Endodermal cell (in vitro differentiated cells): ENCODE results near the gene KLHL15. TPM values are rescaled to one million over a fixed set of nuclear protein-coding genes. Genes with fewer than 3 reads are reported as not detected.

Experiments used
- DNase-seq: peaks from one replicate; pipeline ENCODE4 v3.0.0-alpha.2; 2017
- H3K27ac ChIP-seq: 2 replicates; pipeline ENCODE4 v1.5.1; 2013; ENCODE audit warnings: mild to moderate bottlenecking, low read depth, low read length, moderate library complexity
- H3K27me3 ChIP-seq: 2 replicates; pipeline ENCODE4 v1.6.1; 2013; ENCODE audit warnings: mild to moderate bottlenecking, low read length, moderate library complexity; ENCODE audit not compliant: insufficient read depth, control insufficient read depth, poor library complexity, severe bottlenecking
- H3K36me3 ChIP-seq: 2 replicates; pipeline ENCODE4 v1.7.0; 2013; ENCODE audit warnings: mild to moderate bottlenecking, low read length, moderate library complexity; ENCODE audit not compliant: control insufficient read depth, insufficient read depth
- H3K4me1 ChIP-seq: one replicate; pipeline ENCODE4 v1.7.0; 2013; ENCODE audit warnings: low read length; ENCODE audit not compliant: control insufficient read depth, insufficient read depth
- H3K4me3 ChIP-seq: 2 replicates; pipeline ENCODE4 v1.5.1; 2013; ENCODE audit warnings: mild to moderate bottlenecking, low read length, moderate library complexity
- H3K9ac ChIP-seq: 2 replicates; pipeline ENCODE4 v1.6.1; 2013; ENCODE audit warnings: mild to moderate bottlenecking, low read length, moderate library complexity; ENCODE audit not compliant: poor library complexity, severe bottlenecking; ENCODE audit errors: extremely low read depth
- H3K9me3 ChIP-seq: 2 replicates; pipeline ENCODE4 v1.6.1; 2013; ENCODE audit warnings: mild to moderate bottlenecking, low read length, moderate library complexity; ENCODE audit not compliant: control insufficient read depth
- H3K27ac Mint-ChIP-seq: 2 replicates; pipeline ENCODE4 v1.8.0; 2020; ENCODE audit warnings: mixed read lengths
- H3K27me3 Mint-ChIP-seq: 2 replicates; pipeline ENCODE4 v1.8.0; 2021; ENCODE audit warnings: mild to moderate bottlenecking, mixed read lengths; ENCODE audit not compliant: insufficient read depth
- H3K36me3 Mint-ChIP-seq: 2 replicates; pipeline ENCODE4 v1.8.0; 2020; ENCODE audit warnings: low read depth, mixed read lengths
- H3K4me1 Mint-ChIP-seq: 2 replicates; pipeline ENCODE4 v1.8.0; 2020; ENCODE audit warnings: mixed read lengths
- H3K4me3 Mint-ChIP-seq: 2 replicates; pipeline ENCODE4 v1.8.0; 2020; ENCODE audit warnings: mild to moderate bottlenecking, moderate library complexity, mixed read lengths
- H3K9me3 Mint-ChIP-seq: 2 replicates; pipeline ENCODE4 v1.8.0; 2020; ENCODE audit warnings: mild to moderate bottlenecking, mixed read lengths
- CTCF ChIP-seq: fragments of 200-600 bp; sonication (generic); conservative IDR thresholded peaks from 2 replicates; pipeline ENCODE4 v1.5.0; 2021; ENCODE audit warnings: antibody characterized with exemption, mild to moderate bottlenecking
- WGBS, 2 experiments: methylation state at CpG; one replicate each; pipeline versions ENCODE4 v1.1.5 to v1.1.7; 2013; ENCODE audit warnings: missing lambda C conversion rate in 2 of 2, mixed read lengths in 1 of 2; ENCODE audit not compliant: insufficient coverage in 1 of 2, insufficient read length in 1 of 2; 5-methylcytosine and 5-hydroxymethylcytosine counted together
- total RNA-seq, 2 donors: library from RNA; stranded (reverse); fragmentation: NEBNext Ultra II Directional in 1 of 2; extraction: Animal tissue kit (Norgen Biotek cat#: 25700) in 1 of 2; gene quantifications; 2 replicates in 1 of 2; 3 replicates in 1 of 2; pipeline ENCODE4 v1.2.1, GENCODE V29; 2021

Gene KLHL15
- total RNA-seq, 2 donors from 2014 or later = 11.4 to 15.5 TPM

DNA sequence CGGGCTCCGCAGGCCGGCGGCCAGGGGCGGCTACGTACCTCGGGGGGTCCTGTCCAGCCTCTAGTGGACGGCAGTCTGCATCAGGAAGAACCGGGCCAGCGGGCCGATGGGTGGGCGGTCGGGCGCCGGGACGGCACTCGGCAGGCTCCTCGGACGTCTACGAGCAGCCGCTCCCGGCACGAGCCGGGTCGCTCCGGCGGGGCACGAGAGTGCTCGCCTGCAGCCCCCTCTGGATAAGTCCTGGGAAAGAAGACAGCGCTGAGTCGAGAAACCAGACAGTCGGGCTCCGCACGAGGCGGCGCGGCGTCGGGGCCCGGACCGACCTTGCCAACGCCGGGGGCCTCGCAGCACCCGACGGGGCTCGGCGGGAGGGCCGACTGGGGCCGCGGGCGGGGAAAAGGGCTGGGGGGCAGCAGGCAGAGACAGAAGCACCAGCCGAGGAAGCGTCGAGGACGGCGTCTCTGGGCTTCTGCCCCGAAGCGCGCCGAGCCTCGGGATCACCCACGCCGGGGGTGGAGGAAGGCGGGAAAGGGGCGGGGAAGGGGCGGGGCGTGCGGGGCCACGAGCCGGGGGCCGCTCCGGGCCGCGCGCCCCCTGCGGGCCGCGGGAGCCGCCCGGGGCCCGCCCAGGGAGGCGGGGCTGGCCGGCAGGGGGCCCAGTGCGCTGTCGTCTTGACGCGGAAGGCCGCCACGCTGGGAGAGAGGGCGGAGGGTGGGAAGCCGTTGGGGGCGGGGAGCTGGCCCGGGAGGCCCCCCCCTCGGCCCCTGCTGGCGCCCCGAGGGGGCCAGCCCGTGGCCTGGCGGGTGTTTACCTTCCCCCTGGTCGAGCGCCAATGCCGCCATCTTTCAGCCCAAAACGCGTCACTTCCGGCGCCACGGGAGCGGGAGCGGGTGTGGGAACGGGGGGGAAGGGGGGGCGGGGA is 1.9 kb downstream of the KLHL15 start:
- Mint-ChIP-seq H3K4me1 (peaks cover 5% of the 10 kb centered on the region), H3K4me3 (peak overlapping the region; percentile 81), H3K9me3 (no peaks in the 10 kb centered on the region), H3K27ac (peak overlapping the region; percentile 64), H3K36me3 (peaks cover 8% of the 10 kb centered on the region), H3K27me3 (peaks cover 14% of the 10 kb centered on the region)
- Histone ChIP-seq H3K4me1 (no peaks in the 10 kb centered on the region), H3K27me3 (no peaks in the 10 kb centered on the region), H3K27ac (peak overlapping the region; percentile 91), H3K4me3 (peak overlapping the region; percentile 92), H3K36me3 (no peaks in the 10 kb centered on the region), H3K9ac (peak overlapping the region; percentile 91), H3K9me3 (no peaks in the 10 kb centered on the region)
- DNase-seq = peak; percentile 92
- WGBS, 2 experiments = 0% methylated on average over 18 to 85 of the region's 111 CpGs
- peak; percentile 36 for TF ChIP-seq CTCF

- Histone ChIP-seq H3K27ac (peak overlapping the region; percentile 76), H3K9me3 (no peaks in the 10 kb centered on the region), H3K36me3 (no peaks in the 10 kb centered on the region), H3K27me3 (no peaks in the 10 kb centered on the region), H3K4me3 (peak overlapping the region; percentile 92), H3K9ac (peak overlapping the region; percentile 78), H3K4me1 (no peaks in the 10 kb centered on the region)
- no peak for TF ChIP-seq CTCF
- 5% methylated on average over 14 of the region's 19 CpGs; no CpG with 5 or more reads in 1 of the 2 experiments for WGBS, 2 experiments
- Mint-ChIP-seq H3K9me3 (no peaks in the 10 kb centered on the region), H3K4me3 (peak overlapping the region; percentile 81), H3K27me3 (peaks cover 6% of the 10 kb centered on the region), H3K4me1 (peaks cover 5% of the 10 kb centered on the region), H3K27ac (peak overlapping the region; percentile 69), H3K36me3 (peaks cover 8% of the 10 kb centered on the region)
- DNase-seq = no peak
Observed at GRCh38 chrX:24023972-24024669, 2.9 kb downstream of the KLHL15 start.

GRCh38 chrX:24023544-24023943 is 3.4 kb downstream of the KLHL15 start:
- H3K4me1 ChIP-seq = no peaks in the 10 kb centered on the region
- no peaks in the 10 kb centered on the region for H3K36me3 ChIP-seq
- no CpG with 5 or more reads among the region's 1 CpG for WGBS, 2 experiments
- TF ChIP-seq CTCF = no peak
- no peak for DNase-seq
- H3K36me3 Mint-ChIP-seq = peaks cover 8% of the 10 kb centered on the region
- H3K4me1 Mint-ChIP-seq = peaks cover 5% of the 10 kb centered on the region
- peaks cover 1% of the 10 kb centered on the region for H3K27me3 Mint-ChIP-seq
- no peak overlapping the region for H3K27ac ChIP-seq
- H3K9me3 Mint-ChIP-seq = no peaks in the 10 kb centered on the region
- peak overlapping the region; percentile 78 for H3K9ac ChIP-seq
- H3K27ac Mint-ChIP-seq = peak overlapping the region; percentile 49
- no peaks in the 10 kb centered on the region for H3K27me3 ChIP-seq
- peak overlapping the region; percentile 92 for H3K4me3 ChIP-seq
- H3K4me3 Mint-ChIP-seq = peak overlapping the region; percentile 81
- no peaks in the 10 kb centered on the region for H3K9me3 ChIP-seq
